K562 (cell line): Measurements from ENCODE around the gene PTPRR. TPM values are rescaled to one million over a fixed set of nuclear protein-coding genes. Genes with fewer than 3 reads are reported as not detected.

Experiments
- ATAC-seq: fragments of 200-7000 bp; cut with Tn5 transposase; 3 replicates; pipeline ENCODE4 v1.9.1; 2020; ENCODE audit warnings: moderate library complexity
- BruUV-seq: library from RNA; stranded (reverse); fragments of 400-500 nt; replicated peaks from 2 replicates; lab custom pipeline; 2021; lab: Mats Ljungman, UMichigan
- CTCF ChIA-PET: fragments of 300-600 bp; formaldehyde crosslinking; extraction: SDS; loops from one replicate; lab custom pipeline; 2021; ENCODE audit warnings: low intra/inter-chr PET ratio; lab: Yijun Ruan, JAX
- POLR2A ChIA-PET: fragments of 300-600, 350-650 bp; sonication (Branson Sonifier 250); formaldehyde crosslinking; extraction: SDS; loops from one replicate; lab custom pipeline; 2021; ENCODE audit warnings: antibody characterized with exemption, inconsistent platforms; lab: Yijun Ruan, JAX
- DNase-seq, 4 experiments: peaks; one replicate each; pipeline versions ENCODE4 v3.0.0 to v3.0.0-alpha.2; 2011 to 2018; ENCODE audit warnings: low spot score in 3 of 4, mixed read lengths in 3 of 4; ENCODE audit errors: extremely low read depth in 1 of 4
- FAIRE-seq: peaks from 2 replicates; lab custom pipeline; 2011; peaks lifted over from hg19 to GRCh38; lab: Jason Lieb, UNC
- H2AFZ ChIP-seq: 2 replicates; pipeline ENCODE4 v1.6.0; 2011; ENCODE audit warnings: low read depth, low read length, control low read depth, inconsistent platforms
- H3K27ac ChIP-seq: fragments of 200-600 bp; 3 replicates; pipeline ENCODE4 v1.8.0; 2011; ENCODE audit warnings: low read depth, mild to moderate bottlenecking, control low read depth, inconsistent platforms, low read length, moderate library complexity, mixed read lengths; ENCODE audit errors: extremely low read depth
- H3K27me3 ChIP-seq, 2 experiments: fragments of 300-600 bp in 1 of 2; 2 replicates in 1 of 2; 3 replicates in 1 of 2; pipeline versions ENCODE4 v1.6.0 to v1.8.0; 2011; ENCODE audit warnings: inconsistent platforms in 2 of 2, low read length in 2 of 2, mild to moderate bottlenecking in 1 of 2, mixed read lengths in 1 of 2, moderate library complexity in 1 of 2; ENCODE audit not compliant: control insufficient read depth in 2 of 2, insufficient read depth in 2 of 2
- H3K36me3 ChIP-seq: fragments of 300-600 bp; 3 replicates; pipeline ENCODE4 v1.8.0; 2011; ENCODE audit warnings: mild to moderate bottlenecking, low read length, inconsistent platforms; ENCODE audit not compliant: control insufficient read depth, insufficient read depth
- H3K4me1 ChIP-seq, 2 experiments: fragments of 200-600 bp in 1 of 2; replicated peaks in 1 of 2; 2 replicates in 1 of 2; 3 replicates in 1 of 2; pipeline versions ENCODE4 v1.5.1 to v1.8.0; 2011; ENCODE audit warnings: inconsistent platforms in 2 of 2, low read length in 2 of 2, mild to moderate bottlenecking in 1 of 2, mixed read lengths in 1 of 2, moderate library complexity in 1 of 2; ENCODE audit not compliant: control insufficient read depth in 2 of 2, insufficient read depth in 2 of 2
- H3K4me2 ChIP-seq: 2 replicates; pipeline ENCODE4 v1.6.1; 2011; ENCODE audit warnings: low read length, control low read depth, inconsistent platforms, mixed read lengths; ENCODE audit not compliant: insufficient read depth
- H3K4me3 ChIP-seq: fragments of 200-600 bp; sonication (generic), shearing (Covaris generic); 2 replicates; pipeline ENCODE4 v1.5.1; 2016; ENCODE audit warnings: control low read depth, inconsistent platforms
- H3K79me2 ChIP-seq: fragments of 200-600 bp; 3 replicates; pipeline ENCODE4 v1.8.0; 2011; ENCODE audit warnings: low read length, inconsistent platforms; ENCODE audit not compliant: control insufficient read depth, insufficient read depth
- H3K9ac ChIP-seq, 2 experiments: 2 replicates each; pipeline versions ENCODE4 v1.6.0 to v1.6.1; 2011; ENCODE audit warnings: low read depth in 2 of 2, low read length in 2 of 2, control low read depth in 1 of 2, inconsistent platforms in 1 of 2, mild to moderate bottlenecking in 1 of 2, mixed read lengths in 1 of 2; ENCODE audit not compliant: insufficient read depth in 1 of 2
- H3K9me1 ChIP-seq: one replicate; pipeline ENCODE4 v1.6.0; 2011; ENCODE audit warnings: inconsistent platforms, mild to moderate bottlenecking, low read length, moderate library complexity; ENCODE audit not compliant: control insufficient read depth, insufficient read depth
- H3K9me3 ChIP-seq: replicated peaks from 2 replicates; pipeline ENCODE4 v1.5.1; 2011; ENCODE audit warnings: low read depth, low read length, inconsistent platforms; ENCODE audit not compliant: control insufficient read depth, insufficient read depth
- H4K20me1 ChIP-seq: replicated peaks from 2 replicates; pipeline ENCODE4 v1.6.1; 2011; ENCODE audit warnings: low read length, inconsistent platforms, mixed read lengths; ENCODE audit not compliant: control insufficient read depth, insufficient read depth
- CCAR2 ChIP-seq: fragments of 200-400 bp; formaldehyde crosslinking; IDR thresholded peaks from 2 replicates; pipeline ENCODE4 v1.6.1; 2017; ENCODE audit warnings: mild to moderate bottlenecking, low read depth, low read length
- EZH2 ChIP-seq: IDR thresholded peaks from 2 replicates; pipeline ENCODE4 v1.6.1; 2012; ENCODE audit warnings: low read depth, mild to moderate bottlenecking, inconsistent platforms, low read length, borderline replicate concordance
- HEY1 ChIP-seq: fragments of 250-450 bp; sonication (Bioruptor Pico); IDR thresholded peaks from 2 replicates; pipeline ENCODE4 v1.5.0; 2020; ENCODE audit warnings: mild to moderate bottlenecking, moderate library complexity, borderline replicate concordance
- NR4A1 ChIP-seq, 2 experiments: fragments of 250-450 bp in 1 of 2; fragments of 450-650 bp in 1 of 2; sonication (Bioruptor Pico) in 1 of 2; IDR thresholded peaks; 2 replicates each; pipeline versions ENCODE4 v1.4.0 to v1.6.1; 2016 to 2020; ENCODE audit warnings: mild to moderate bottlenecking in 2 of 2, missing compliant biosample characterization in 1 of 2, missing genetic modification characterization in 1 of 2, moderate library complexity in 1 of 2
- TEAD1 ChIP-seq, 2 experiments: fragments of 450-650 bp in 1 of 2; sonication (generic) in 1 of 2; formaldehyde crosslinking; IDR thresholded peaks; 2 replicates each; pipeline versions ENCODE4 v1.4.0 to v1.8.0; 2020 to 2022; ENCODE audit warnings: mild to moderate bottlenecking in 2 of 2, missing genetic modification reagents in 1 of 2
- ZNF347 ChIP-seq: fragments of 450-650 bp; formaldehyde crosslinking; IDR thresholded peaks from 2 replicates; pipeline ENCODE4 v1.4.0; 2020; ENCODE audit warnings: low read depth, mild to moderate bottlenecking, moderate library complexity
- ZNF431 ChIP-seq: sonication (generic); formaldehyde crosslinking; IDR thresholded peaks from 2 replicates; pipeline ENCODE4 v1.8.0; 2022; ENCODE audit warnings: mild to moderate bottlenecking, missing genetic modification reagents
- ZNF584 ChIP-seq: fragments of 200-800 bp; sonication (Bioruptor generic); IDR thresholded peaks from 2 replicates; pipeline ENCODE4 v1.6.1; 2016; ENCODE audit warnings: low read depth, mild to moderate bottlenecking, missing genetic modification characterization, missing compliant biosample characterization
- WGBS: fragments of 100-300 bp; shearing (Covaris generic); methylation state at CpG from one replicate; pipeline ENCODE4 v1.1.6; 2016; ENCODE audit warnings: low coverage, mixed read lengths; ENCODE audit not compliant: insufficient coverage; ENCODE audit errors: missing lambda C conversion rate; 5-methylcytosine and 5-hydroxymethylcytosine counted together
- in situ Hi-C: fragments of 300-500 bp; cut with MboI; formaldehyde crosslinking; loops from 4 replicates; pipeline ENCODE4 v1.15.0; 2018; ENCODE audit warnings: inconsistent platforms, mixed read lengths
- intact Hi-C: fragments of 100-400 bp; cut with micrococcal nuclease; formaldehyde crosslinking; loops from 2 replicates; pipeline ENCODE4 v1.14.2; 2022
- polyA plus RNA-seq, 8 experiments: library from polyadenylated mRNA; depleted of rRNA in 4 of 8; stranded (reverse) in 5 of 8; unstranded in 3 of 8; fragments of >200 nt; fragmentation: Nextera tagmentation in 2 of 8; fragmentation: Illumina TruSeq in 1 of 8; extraction: Ambion mirVana in 2 of 8; extraction: Trizol in 1 of 8; gene quantifications; 2 replicates each; pipeline versions ENCODE4 v1.2.1 to v1.2.3, GENCODE V29; 2011 to 2014; ENCODE audit warnings: inconsistent platforms in 1 of 8, missing spikeins in 1 of 8
- total RNA-seq, 7 experiments: library from RNA; depleted of rRNA in 6 of 7; stranded (reverse); fragments of >200 nt in 6 of 7; fragmentation: Illumina TruSeq in 2 of 7; extraction: Trizol in 2 of 7; gene quantifications; 2 replicates each; pipeline versions ENCODE4 v1.2.1 to v1.2.3, GENCODE V29; 2011 to 2021; ENCODE audit warnings: low replicate concordance in 1 of 7
- TF ChIP-seq, protein P1 (sequence below), 3 experiments: fragments of 200-800 bp in 1 of 3; sonication (Bioruptor generic) in 1 of 3; sonication (generic) in 1 of 3; formaldehyde crosslinking in 1 of 3; IDR thresholded peaks; 2 replicates each; pipeline versions ENCODE4 v1.6.1 to v1.8.0; 2016 to 2022; ENCODE audit warnings: mild to moderate bottlenecking in 2 of 3, missing compliant biosample characterization in 2 of 3, missing genetic modification characterization in 2 of 3, missing genetic modification reagents in 1 of 3
- TF ChIP-seq, protein P2 (sequence below): fragments of 450-650 bp; formaldehyde crosslinking; conservative IDR thresholded peaks from 2 replicates; pipeline ENCODE4 v1.4.0; 2022; ENCODE audit warnings: mild to moderate bottlenecking, missing genetic modification characterization

PTPRR gene
- total and polyA plus RNA-seq, 9 of the 15 experiments (the other 6 are each of a cell fraction or from before 2014, with no cell fraction given): 6.6 to 41.7 (median 12.3) TPM

DNA sequence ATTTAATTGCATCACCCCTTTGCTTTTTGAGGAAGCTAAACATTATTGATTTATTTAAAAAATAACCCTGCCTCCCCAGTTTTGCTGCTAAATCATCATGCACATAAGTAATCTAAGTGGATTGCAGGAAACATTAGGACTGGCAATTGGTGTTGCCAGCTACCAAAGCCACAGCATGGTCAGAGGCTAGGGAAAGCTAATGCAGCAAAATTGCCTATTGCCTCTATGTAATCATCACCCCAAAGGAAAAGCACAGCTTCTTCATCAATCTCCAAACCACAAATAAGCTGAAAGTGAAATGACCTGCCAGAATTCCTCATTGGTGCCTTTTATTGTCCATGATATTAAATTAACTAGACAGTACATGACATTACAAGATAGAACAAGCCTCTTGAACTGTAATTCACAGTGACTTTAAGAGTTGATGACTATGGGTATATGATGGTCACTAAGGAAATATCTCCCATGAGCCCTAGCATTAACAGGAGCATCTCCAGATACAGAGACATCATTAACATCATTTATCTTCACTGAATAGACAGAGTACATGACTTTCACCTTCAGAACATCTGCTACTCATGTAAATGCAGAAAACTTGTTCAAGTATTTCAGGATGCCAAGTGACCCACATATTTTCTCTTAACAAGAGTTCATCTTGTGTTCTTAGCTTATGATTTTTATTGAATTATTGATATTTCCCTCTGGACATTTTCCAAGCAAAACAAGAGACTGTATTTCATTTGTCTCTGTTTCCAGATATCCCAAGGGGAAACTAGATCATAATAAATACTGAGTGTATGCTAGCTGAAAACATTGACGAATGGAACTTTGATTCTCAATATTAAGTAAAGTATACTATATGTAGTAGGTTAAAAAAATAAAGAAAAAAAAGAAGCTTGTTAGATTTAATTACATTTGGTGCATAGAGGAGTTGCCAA is 29.4 kb downstream of the PTPRR start:
- BruUV-seq: no TSS peak
- no peak overlapping the region for H3K4me3 ChIP-seq
- H3K27me3 ChIP-seq: no peaks in the 10 kb centered on the region
- intact Hi-C loops: no loop called here
- H3K9ac ChIP-seq: no peak overlapping the region
- TF ChIP-seq ZNF347 (CRISPR knock-in tag) (no peak), EZH2 (no peak), CCAR2 (no peak), ZNF584 (CRISPR knock-in tag) (no peak), TEAD1 (CRISPR knock-in tag; IDR thresholded peaks at IDR 0.05) (no peak), NR4A1 (CRISPR knock-in tag; IDR thresholded peaks at IDR 0.05) (no peak), NR4A1 (tag; IDR thresholded peaks at IDR 0.05) (no peak), ZNF431 (CRISPR knock-in tag) (no peak), HEY1 (CRISPR knock-in tag) (no peak)
- TF ChIP-seq, protein P1, sequence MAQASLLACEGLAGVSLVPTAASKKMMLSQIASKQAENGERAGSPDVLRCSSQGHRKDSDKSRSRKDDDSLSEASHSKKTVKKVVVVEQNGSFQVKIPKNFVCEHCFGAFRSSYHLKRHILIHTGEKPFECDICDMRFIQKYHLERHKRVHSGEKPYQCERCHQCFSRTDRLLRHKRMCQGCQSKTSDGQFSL (CRISPR knock-in tag; IDR thresholded peaks at IDR 0.05): no peak
- TF ChIP-seq, protein P1 (tag; IDR thresholded peaks at IDR 0.05): no peak
- TF ChIP-seq, protein P2, sequence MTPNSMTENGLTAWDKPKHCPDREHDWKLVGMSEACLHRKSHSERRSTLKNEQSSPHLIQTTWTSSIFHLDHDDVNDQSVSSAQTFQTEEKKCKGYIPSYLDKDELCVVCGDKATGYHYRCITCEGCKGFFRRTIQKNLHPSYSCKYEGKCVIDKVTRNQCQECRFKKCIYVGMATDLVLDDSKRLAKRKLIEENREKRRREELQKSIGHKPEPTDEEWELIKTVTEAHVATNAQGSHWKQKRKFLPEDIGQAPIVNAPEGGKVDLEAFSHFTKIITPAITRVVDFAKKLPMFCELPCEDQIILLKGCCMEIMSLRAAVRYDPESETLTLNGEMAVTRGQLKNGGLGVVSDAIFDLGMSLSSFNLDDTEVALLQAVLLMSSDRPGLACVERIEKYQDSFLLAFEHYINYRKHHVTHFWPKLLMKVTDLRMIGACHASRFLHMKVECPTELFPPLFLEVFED: no peak
- no peaks in the 10 kb centered on the region for H4K20me1 ChIP-seq
- no peaks in the 10 kb centered on the region for H3K9me1 ChIP-seq
- no peak overlapping the region for H3K27ac ChIP-seq
- H3K4me2 ChIP-seq: no peak overlapping the region
- 0% methylated on average over 1 of the region's 1 CpG for WGBS
- H3K4me1 ChIP-seq: no peaks in the 10 kb centered on the region
- DNase-seq (no peak), ATAC-seq (no peak), FAIRE-seq (no peak)
- ChIA-PET CTCF (no interaction called here), POLR2A (no interaction called here)
- no peaks in the 10 kb centered on the region for H3K9me3 ChIP-seq
- no peak overlapping the region for H2AFZ ChIP-seq
- in situ Hi-C loops: no loop called here
- H3K79me2 ChIP-seq: no peaks in the 10 kb centered on the region
- H3K36me3 ChIP-seq: no peaks in the 10 kb centered on the region
